ENCODE data around the gene SAMD1. TPM values are rescaled to one million over a fixed set of nuclear protein-coding genes. Genes with fewer than 3 reads are reported as not detected.

SAMD1 gene
- total and polyA plus RNA-seq, 9 of the 15 experiments (the other 6 are each of a cell fraction or from before 2014, with no cell fraction given), result 2.9 to 96.0 (median 43.5) TPM

DNA sequence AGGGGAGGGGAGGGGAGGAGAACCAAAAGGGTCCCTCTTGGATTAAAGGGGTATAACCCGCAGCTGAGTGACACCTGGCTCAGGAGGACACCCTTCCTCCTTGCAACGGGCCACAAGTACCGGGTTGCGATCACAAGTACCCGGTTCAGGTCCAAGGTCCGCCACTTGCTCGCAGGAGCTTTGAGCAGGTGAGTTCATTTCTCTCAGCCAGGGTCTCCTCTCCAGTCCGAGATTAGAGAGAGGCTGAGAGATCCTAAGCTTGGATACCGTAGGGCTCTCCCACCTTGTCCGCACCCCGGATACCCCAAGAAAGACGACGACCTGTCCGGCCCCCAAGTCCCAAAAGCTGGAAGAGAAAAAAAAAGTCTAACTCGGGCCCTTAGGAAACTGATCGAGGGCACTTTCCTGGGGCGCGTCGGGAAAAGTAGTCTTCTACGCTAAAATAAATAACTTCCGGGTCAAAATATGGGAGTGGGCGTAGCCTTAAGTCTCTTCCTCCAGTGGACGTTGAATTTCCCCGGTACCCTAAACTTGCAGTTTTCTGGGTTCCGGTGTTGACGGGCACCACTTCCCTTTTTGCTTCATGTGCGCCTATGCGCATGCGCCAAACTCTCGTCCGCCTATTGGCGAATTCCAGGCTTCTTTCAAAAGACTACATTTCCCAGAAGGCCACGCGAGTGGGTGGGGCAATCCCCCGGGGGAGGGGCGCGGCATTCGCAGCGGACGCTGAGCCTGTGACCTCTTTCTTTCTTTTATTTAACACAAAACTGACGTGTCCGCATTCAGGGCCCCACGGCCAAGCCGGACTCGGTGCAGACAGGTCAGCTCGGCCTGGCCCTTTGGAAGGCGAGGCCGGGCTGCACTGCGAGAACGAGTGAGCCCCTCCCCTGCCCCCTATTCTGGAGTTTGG lies 9.4 kb downstream of the SAMD1 start (continued):
- no peak for TF ChIP-seq STAT5B (CRISPR knock-in tag; IDR thresholded peaks at IDR 0.05)
- TF ChIP-seq, protein P1, sequence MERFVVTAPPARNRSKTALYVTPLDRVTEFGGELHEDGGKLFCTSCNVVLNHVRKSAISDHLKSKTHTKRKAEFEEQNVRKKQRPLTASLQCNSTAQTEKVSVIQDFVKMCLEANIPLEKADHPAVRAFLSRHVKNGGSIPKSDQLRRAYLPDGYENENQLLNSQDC (CRISPR knock-in tag; IDR thresholded peaks at IDR 0.05), result no peak
- peak; percentile 10; the same call in 1 of the 2 replicates for TF ChIP-seq SOX6 (IDR thresholded peaks at IDR 0.05)
- no peak for TF ChIP-seq ZBED1 (IDR thresholded peaks at IDR 0.05)
- no peak for TF ChIP-seq ZFP91 (CRISPR knock-in tag; IDR thresholded peaks at IDR 0.05)
- TF ChIP-seq, protein P2, sequence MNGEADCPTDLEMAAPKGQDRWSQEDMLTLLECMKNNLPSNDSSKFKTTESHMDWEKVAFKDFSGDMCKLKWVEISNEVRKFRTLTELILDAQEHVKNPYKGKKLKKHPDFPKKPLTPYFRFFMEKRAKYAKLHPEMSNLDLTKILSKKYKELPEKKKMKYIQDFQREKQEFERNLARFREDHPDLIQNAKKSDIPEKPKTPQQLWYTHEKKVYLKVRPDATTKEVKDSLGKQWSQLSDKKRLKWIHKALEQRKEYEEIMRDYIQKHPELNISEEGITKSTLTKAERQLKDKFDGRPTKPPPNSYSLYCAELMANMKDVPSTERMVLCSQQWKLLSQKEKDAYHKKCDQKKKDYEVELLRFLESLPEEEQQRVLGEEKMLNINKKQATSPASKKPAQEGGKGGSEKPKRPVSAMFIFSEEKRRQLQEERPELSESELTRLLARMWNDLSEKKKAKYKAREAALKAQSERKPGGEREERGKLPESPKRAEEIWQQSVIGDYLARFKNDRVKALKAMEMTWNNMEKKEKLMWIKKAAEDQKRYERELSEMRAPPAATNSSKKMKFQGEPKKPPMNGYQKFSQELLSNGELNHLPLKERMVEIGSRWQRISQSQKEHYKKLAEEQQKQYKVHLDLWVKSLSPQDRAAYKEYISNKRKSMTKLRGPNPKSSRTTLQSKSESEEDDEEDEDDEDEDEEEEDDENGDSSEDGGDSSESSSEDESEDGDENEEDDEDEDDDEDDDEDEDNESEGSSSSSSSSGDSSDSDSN (IDR thresholded peaks at IDR 0.05; ENCODE audit: borderline replicate concordance in 1 of 2, low read depth in 2 of 2, low read length in 2 of 2), result no peak
- TF ChIP-seq ZFX (CRISPR knock-in tag; IDR thresholded peaks at IDR 0.05), result peak; percentile 86
- TF ChIP-seq TRIM24 (IDR thresholded peaks at IDR 0.05), result peak in 1 of 2 experiments; percentile 73; a peak in 2 of 4 replicates
- TF ChIP-seq ADNP (tag; IDR thresholded peaks at IDR 0.05), result no peak
- TF ChIP-seq, protein P3, sequence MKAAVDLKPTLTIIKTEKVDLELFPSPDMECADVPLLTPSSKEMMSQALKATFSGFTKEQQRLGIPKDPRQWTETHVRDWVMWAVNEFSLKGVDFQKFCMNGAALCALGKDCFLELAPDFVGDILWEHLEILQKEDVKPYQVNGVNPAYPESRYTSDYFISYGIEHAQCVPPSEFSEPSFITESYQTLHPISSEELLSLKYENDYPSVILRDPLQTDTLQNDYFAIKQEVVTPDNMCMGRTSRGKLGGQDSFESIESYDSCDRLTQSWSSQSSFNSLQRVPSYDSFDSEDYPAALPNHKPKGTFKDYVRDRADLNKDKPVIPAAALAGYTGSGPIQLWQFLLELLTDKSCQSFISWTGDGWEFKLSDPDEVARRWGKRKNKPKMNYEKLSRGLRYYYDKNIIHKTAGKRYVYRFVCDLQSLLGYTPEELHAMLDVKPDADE (conservative IDR thresholded peaks at IDR 0.05; ENCODE audit: control insufficient read depth, low read depth, low read length), result peak; percentile 97
- 0 out of 2 replicates have a peak, but pooled peaks have one; percentile 3 for TF ChIP-seq THRB (CRISPR knock-in tag; conservative IDR thresholded peaks at IDR 0.05)
- peak; percentile 32 for TF ChIP-seq CTBP1 (IDR thresholded peaks at IDR 0.05; ENCODE audit: borderline replicate concordance)
- TF ChIP-seq ZNF740 (CRISPR knock-in tag; IDR thresholded peaks at IDR 0.05), result no peak; the same call in 1 of the 2 replicates
- TF ChIP-seq ZNF740 (tag; IDR thresholded peaks at IDR 0.05), result no peak
- peak; percentile 79 for TF ChIP-seq TEAD4 (IDR thresholded peaks at IDR 0.05; ENCODE audit: low read length)
- TF ChIP-seq TEAD4 (CRISPR knock-in tag; IDR thresholded peaks at IDR 0.05; ENCODE audit: borderline replicate concordance), result peak; percentile 28; the same call in 1 of the 2 replicates
- no peak for TF ChIP-seq CCAR2 (IDR thresholded peaks at IDR 0.05; ENCODE audit: low read depth, low read length)
